GM12891 (cell line): ENCODE results near the gene HOXD1.

ENCODE experiments used
- DNase-seq: peaks from one replicate; pipeline ENCODE4 v3.0.0; 2011; ENCODE audit warnings: low spot score; ENCODE audit not compliant: insufficient read length
- FAIRE-seq: peaks from 2 replicates; lab custom pipeline; 2011; peaks lifted over from hg19 to GRCh38; lab: Jason Lieb, UNC
- PAX5 ChIP-seq: IDR thresholded peaks from 2 replicates; pipeline ENCODE4 v1.6.1; 2011; ENCODE audit warnings: low read length, moderate library complexity, mild to moderate bottlenecking; ENCODE audit not compliant: insufficient read depth, severe bottlenecking
- POLR2A ChIP-seq: IDR thresholded peaks from 2 replicates; pipeline ENCODE4 v1.6.1; 2011; ENCODE audit warnings: low read depth, low read length, control low read depth
- POLR2AphosphoS5 ChIP-seq: IDR thresholded peaks from 2 replicates; pipeline ENCODE4 v1.6.1; 2011; ENCODE audit warnings: low read depth, low read length, control low read depth
- POU2F2 ChIP-seq: IDR thresholded peaks from 2 replicates; pipeline ENCODE4 v1.6.1; 2011; ENCODE audit warnings: low read depth, mild to moderate bottlenecking, control low read depth, low read length, moderate library complexity
- SPI1 ChIP-seq: IDR thresholded peaks from 2 replicates; pipeline ENCODE4 v1.6.1; 2011; ENCODE audit warnings: low read depth, low read length, control low read depth
- TAF1 ChIP-seq: IDR thresholded peaks from 2 replicates; pipeline ENCODE4 v1.6.1; 2011; ENCODE audit warnings: low read depth, low read length, control low read depth

The HOXD1 gene

DNA sequence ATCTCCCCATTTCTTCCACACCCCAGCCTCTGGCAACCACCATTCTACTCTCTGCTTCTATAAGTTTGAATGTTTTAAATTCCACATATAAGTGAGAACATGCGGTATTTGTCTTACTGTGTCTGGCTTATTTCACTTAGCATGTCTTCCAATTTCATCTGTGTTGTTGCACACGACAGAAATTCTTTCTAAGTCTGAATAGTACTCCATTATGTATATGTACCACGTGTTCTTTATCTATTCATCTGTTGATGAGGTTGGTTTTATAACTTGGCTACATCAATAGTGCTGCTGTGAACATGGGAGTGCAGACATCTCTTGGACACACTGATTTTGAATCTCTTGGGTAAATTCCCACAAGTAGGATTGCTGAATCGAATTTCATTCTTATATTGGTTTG, 49.0 kb downstream of the HOXD1 start:
- DNase-seq = no peak
- TF ChIP-seq PAX5 = no peak
- TF ChIP-seq TAF1 = no peak
- no peak for FAIRE-seq

DNA sequence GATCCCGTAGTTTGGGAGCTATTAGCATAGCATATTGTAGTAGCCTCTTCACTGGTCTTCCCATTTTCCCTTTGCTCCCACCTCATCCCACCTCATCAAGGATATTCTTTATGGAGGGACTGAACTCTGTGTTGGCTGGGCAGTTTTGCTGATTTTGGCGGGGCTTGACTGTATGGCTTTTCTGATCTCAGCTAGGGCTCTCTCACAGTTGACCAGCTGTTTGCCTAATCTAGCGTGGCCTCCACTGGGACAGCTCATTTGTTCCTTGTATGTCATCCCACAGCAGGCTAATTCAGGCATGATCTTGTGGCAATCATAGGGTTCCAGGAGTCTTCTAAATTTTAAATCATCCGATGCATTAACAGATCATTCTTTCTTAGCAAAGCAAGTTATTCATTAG, 50.6 kb downstream of the HOXD1 start:
- FAIRE-seq = no peak

DNA sequence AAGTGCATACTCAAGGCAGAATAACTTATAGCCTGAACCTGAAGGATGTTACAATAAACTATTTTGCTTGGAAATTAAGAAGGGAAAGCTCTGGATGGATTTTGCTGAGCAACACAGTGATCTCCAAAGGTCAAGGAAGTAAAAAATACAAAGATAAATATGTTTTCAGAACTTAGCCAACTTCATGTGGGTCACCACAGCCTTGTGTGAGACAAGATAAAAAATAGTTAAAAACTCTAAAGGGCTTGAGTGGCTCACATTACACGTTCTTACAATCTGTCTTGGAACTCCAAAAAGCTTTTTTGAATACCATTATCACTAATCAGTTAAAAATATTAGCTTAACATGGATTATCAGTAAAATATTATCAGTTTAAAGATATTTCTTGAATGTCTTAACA, 51.8 kb downstream of the HOXD1 start:
- TF ChIP-seq POLR2A (no peak), POLR2AphosphoS5 (no peak), POU2F2 (no peak), TAF1 (no peak)
- FAIRE-seq (no peak), DNase-seq (no peak)

More for the DNA sequence above, 50.6 kb downstream of the HOXD1 start:
- no peak for DNase-seq
- TF ChIP-seq SPI1 (no peak), TAF1 (no peak), POLR2A (no peak), PAX5 (no peak), POLR2AphosphoS5 (no peak), POU2F2 (no peak)
